Activated CD8-positive, alpha-beta memory T cell treated with anti-CD3 and anti-CD28 coated beads, Interleukin-2, amount 10 ng/mL, durations not matched to agents 7 days and 5 days (primary cell): ENCODE measurements around the gene ADAM33. TPM values are rescaled to one million over a fixed set of nuclear protein-coding genes. Genes with fewer than 3 reads are reported as not detected.

Experiments
- ATAC-seq: fragments of 150-1000 bp; cut with Tn5 transposase; one replicate; pipeline ENCODE4 v1.10.0; 2021; ENCODE audit warnings: moderate library complexity
- CTCF ChIA-PET: fragments of 350-600 bp; sonication (Branson Sonifier 250); formaldehyde crosslinking; loops from one replicate; lab custom pipeline; 2021; ENCODE audit warnings: antibody characterized with exemption; lab: Charles Lee
- DNase-seq: peaks from one replicate; pipeline ENCODE4 v3.0.0-alpha.2; 2020
- H3K27ac Mint-ChIP-seq: one replicate; pipeline ENCODE4 v1.8.0; 2021; ENCODE audit warnings: mild to moderate bottlenecking, mixed read lengths
- H3K27me3 Mint-ChIP-seq: one replicate; pipeline ENCODE4 v1.8.0; 2021; ENCODE audit warnings: mixed read lengths
- H3K36me3 Mint-ChIP-seq: one replicate; pipeline ENCODE4 v1.8.0; 2021; ENCODE audit warnings: mild to moderate bottlenecking, mixed read lengths
- H3K4me1 Mint-ChIP-seq: one replicate; pipeline ENCODE4 v1.8.0; 2021; ENCODE audit warnings: mixed read lengths
- H3K4me3 Mint-ChIP-seq: one replicate; pipeline ENCODE4 v1.8.0; 2021; ENCODE audit warnings: mild to moderate bottlenecking, moderate library complexity, mixed read lengths
- H3K9me3 Mint-ChIP-seq: one replicate; pipeline ENCODE4 v1.8.0; 2022; ENCODE audit warnings: low read depth, mixed read lengths
- total RNA-seq, 2 experiments: library from RNA; stranded (reverse); gene quantifications; one replicate each; pipeline ENCODE4 v1.2.3, GENCODE V29; 2021

The ADAM33 gene
- total RNA-seq, 2 experiments from 2014 or later: not detected

GRCh38 chr20:3678856-3679720, 2.7 kb downstream of the ADAM33 start:
- Mint-ChIP-seq H3K4me1 (peaks cover 6% of the 10 kb centered on the region), H3K4me3 (no peak overlapping the region), H3K36me3 (no peaks in the 10 kb centered on the region), H3K9me3 (no peaks in the 10 kb centered on the region), H3K27me3 (peaks cover 72% of the 10 kb centered on the region), H3K27ac (no peak overlapping the region)
- no peak for DNase-seq
- ATAC-seq: no peak
- CTCF ChIA-PET: interaction anchor here (0.7 to 9.8 kb wide), 4 partner anchors 13 to 74 kb away, joined by 3 to 122 read pairs (median 26); no protein-coding TSS in a partner anchor

- CTCF ChIA-PET: interaction anchor here (1.5 to 9.8 kb wide), 6 partner anchors 8 to 87 kb away, joined by 3 to 122 read pairs (median 19); no protein-coding TSS in a partner anchor
- Mint-ChIP-seq H3K27ac (no peak overlapping the region), H3K36me3 (no peaks in the 10 kb centered on the region), H3K9me3 (no peaks in the 10 kb centered on the region), H3K27me3 (peaks cover 70% of the 10 kb centered on the region), H3K4me1 (peaks cover 6% of the 10 kb centered on the region), H3K4me3 (no peak overlapping the region)
- no peak for ATAC-seq
- DNase-seq: no peak
Observed at GRCh38 chr20:3678198-3678597, 3.6 kb downstream of the ADAM33 start.

GRCh38 chr20:3677733-3678132, 4.1 kb downstream of the ADAM33 start:
- H3K27ac Mint-ChIP-seq: no peak overlapping the region
- no peaks in the 10 kb centered on the region for H3K36me3 Mint-ChIP-seq
- H3K4me3 Mint-ChIP-seq: no peak overlapping the region
- peaks cover 71% of the 10 kb centered on the region for H3K27me3 Mint-ChIP-seq
- H3K9me3 Mint-ChIP-seq: no peaks in the 10 kb centered on the region
- ATAC-seq (no peak), DNase-seq (no peak)
- H3K4me1 Mint-ChIP-seq: peaks cover 9% of the 10 kb centered on the region
- CTCF ChIA-PET: interaction anchor here (1.1 to 9.8 kb wide), 17 partner anchors 9 to 177 kb away, joined by 3 to 122 read pairs (median 8); partner anchors contain the start of gene SIGLEC1

GRCh38 chr20:3674995-3675900, 6.6 kb downstream of the ADAM33 start:
- peaks cover 71% of the 10 kb centered on the region for H3K27me3 Mint-ChIP-seq
- ATAC-seq: no peak
- CTCF ChIA-PET: interaction anchor here (0.7 to 9.8 kb wide), 13 partner anchors 9 to 111 kb away, joined by 3 to 122 read pairs (median 10); partner anchors contain the start of gene ADISSP

GRCh38 chr20:3674447-3674846, 7.4 kb downstream of the ADAM33 start:
- H3K27me3 Mint-ChIP-seq: peaks cover 74% of the 10 kb centered on the region
- DNase-seq (no peak), ATAC-seq (no peak)
- no peaks in the 10 kb centered on the region for H3K9me3 Mint-ChIP-seq
- no peaks in the 10 kb centered on the region for H3K36me3 Mint-ChIP-seq
- H3K27ac Mint-ChIP-seq: no peak overlapping the region
- no peak overlapping the region for H3K4me3 Mint-ChIP-seq
- peaks cover 11% of the 10 kb centered on the region for H3K4me1 Mint-ChIP-seq
- CTCF ChIA-PET: interaction anchor here (0.7 to 9.8 kb wide), 7 partner anchors 9 to 93 kb away, joined by 3 to 122 read pairs (median 3); partner anchors contain the start of genes ADISSP and SIGLEC1

More at GRCh38 chr20:3674995-3675900, 6.6 kb downstream of the ADAM33 start:
- Mint-ChIP-seq H3K9me3 (no peaks in the 10 kb centered on the region), H3K27ac (no peak overlapping the region), H3K36me3 (no peaks in the 10 kb centered on the region), H3K4me3 (no peak overlapping the region), H3K4me1 (peaks cover 11% of the 10 kb centered on the region)
- no peak for DNase-seq

GRCh38 chr20:3673221-3674070, 8.4 kb downstream of the ADAM33 start:
- H3K4me1 Mint-ChIP-seq: peaks cover 11% of the 10 kb centered on the region
- no peaks in the 10 kb centered on the region for H3K9me3 Mint-ChIP-seq
- peaks cover 76% of the 10 kb centered on the region for H3K27me3 Mint-ChIP-seq
- no peak overlapping the region for H3K27ac Mint-ChIP-seq
- H3K36me3 Mint-ChIP-seq: no peaks in the 10 kb centered on the region
- CTCF ChIA-PET: interaction anchor here (0.8 to 9.8 kb wide), 7 partner anchors 8 to 203 kb away, joined by 3 to 122 read pairs (median 3); partner anchors contain the start of genes ADAM33 and SIGLEC1
- no peak for DNase-seq
- no peak overlapping the region for H3K4me3 Mint-ChIP-seq
- ATAC-seq: no peak

GRCh38 chr20:3672547-3673171, 9.2 kb downstream of the ADAM33 start:
- Mint-ChIP-seq H3K27me3 (peaks cover 79% of the 10 kb centered on the region), H3K9me3 (no peaks in the 10 kb centered on the region), H3K27ac (no peak overlapping the region), H3K4me1 (peaks cover 11% of the 10 kb centered on the region), H3K4me3 (no peak overlapping the region), H3K36me3 (no peaks in the 10 kb centered on the region)
- ATAC-seq: peak; percentile 32
- DNase-seq: no peak
- CTCF ChIA-PET: interaction anchor here (1.0 to 9.8 kb wide), 4 partner anchors 9 to 109 kb away, joined by 3 to 122 read pairs (median 6); partner anchors contain the start of gene ADAM33

- DNase-seq (no peak), ATAC-seq (peak; percentile 3)
- Mint-ChIP-seq H3K27ac (no peak overlapping the region), H3K36me3 (no peaks in the 10 kb centered on the region), H3K27me3 (peaks cover 82% of the 10 kb centered on the region), H3K9me3 (no peaks in the 10 kb centered on the region), H3K4me1 (peaks cover 13% of the 10 kb centered on the region), H3K4me3 (no peak overlapping the region)
- CTCF ChIA-PET: interaction anchor here (1.0 to 1.7 kb wide), 4 partner anchors 10 to 109 kb away, joined by 3 to 9 read pairs (median 3); partner anchors contain the start of gene ADAM33
Observed at GRCh38 chr20:3671986-3672546, 9.7 kb downstream of the ADAM33 start.

- Mint-ChIP-seq H3K9me3 (no peaks in the 10 kb centered on the region), H3K36me3 (no peaks in the 10 kb centered on the region), H3K27me3 (peaks cover 82% of the 10 kb centered on the region), H3K4me3 (no peak overlapping the region), H3K4me1 (peaks cover 21% of the 10 kb centered on the region), H3K27ac (no peak overlapping the region)
- no peak for ATAC-seq
- CTCF ChIA-PET: interaction anchor here (0.9 to 4.2 kb wide), 4 partner anchors 12 to 510 kb away, joined by 3 to 20 read pairs (median 3); no protein-coding TSS in a partner anchor
- DNase-seq: no peak
Observed at GRCh38 chr20:3670945-3671344, 10.9 kb downstream of the ADAM33 start.

GRCh38 chr20:3670511-3670910, 11.3 kb downstream of the ADAM33 start:
- Mint-ChIP-seq H3K27me3 (peaks cover 81% of the 10 kb centered on the region), H3K4me3 (no peak overlapping the region), H3K27ac (no peak overlapping the region), H3K4me1 (peaks cover 25% of the 10 kb centered on the region), H3K36me3 (no peaks in the 10 kb centered on the region), H3K9me3 (no peaks in the 10 kb centered on the region)
- CTCF ChIA-PET: interaction anchor here (0.9 to 4.2 kb wide), 3 partner anchors 16 to 510 kb away, joined by 3 to 20 read pairs (median 3); no protein-coding TSS in a partner anchor
- ATAC-seq (no peak), DNase-seq (no peak)

GRCh38 chr20:3669710-3670367, 12.0 kb downstream of the ADAM33 start:
- Mint-ChIP-seq H3K4me1 (peaks cover 32% of the 10 kb centered on the region), H3K36me3 (no peaks in the 10 kb centered on the region), H3K9me3 (no peaks in the 10 kb centered on the region), H3K27ac (no peak overlapping the region), H3K27me3 (peaks cover 78% of the 10 kb centered on the region), H3K4me3 (no peak overlapping the region)
- ATAC-seq (no peak), DNase-seq (no peak)
- CTCF ChIA-PET: interaction anchor here (0.8 to 4.2 kb wide), 4 partner anchors 12 to 509 kb away, joined by 3 to 20 read pairs (median 3); no protein-coding TSS in a partner anchor
